ENCODE measurements around the gene CD59. TPM values are rescaled to one million over a fixed set of nuclear protein-coding genes. Genes with fewer than 3 reads are reported as not detected.

Gene CD59
- total and polyA plus RNA-seq, 2 of the 4 experiments (the other 2 are of a cell fraction) = 765 to 1,140 TPM

DNA sequence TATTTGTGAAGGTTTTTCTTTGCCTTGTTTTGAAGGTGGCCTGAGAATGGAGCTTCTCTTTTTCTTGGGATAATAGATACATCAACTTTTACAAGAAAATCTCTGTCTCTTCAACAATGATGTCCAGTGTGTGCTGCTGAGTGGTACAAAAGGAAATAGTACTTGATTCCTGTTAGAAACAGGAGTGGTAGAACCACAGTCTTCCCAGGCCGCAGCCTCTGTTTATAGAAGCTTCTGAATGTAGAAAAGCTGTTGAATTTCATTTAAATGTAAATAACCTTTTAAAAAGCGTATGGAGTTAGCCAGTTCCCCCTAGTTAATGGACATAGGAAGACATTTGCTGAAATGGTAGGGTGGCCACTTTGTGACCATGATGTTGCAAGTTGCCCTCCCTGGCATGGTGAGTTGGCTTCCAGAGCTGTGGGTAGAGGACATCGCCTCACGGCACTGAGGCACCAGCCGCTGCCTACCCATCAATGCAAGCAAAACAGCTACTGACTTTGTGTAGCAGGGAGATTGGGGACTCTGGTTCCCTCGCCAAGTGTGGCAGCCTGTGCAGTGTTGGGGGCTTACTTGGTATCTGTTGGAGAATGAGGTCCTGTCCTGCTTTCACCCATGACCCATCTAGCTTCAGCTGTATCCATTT lies 67.1 kb downstream of the CD59 start:
- H4K8ac ChIP-seq (ENCODE audit: low read depth in 2 of 2, low read length in 2 of 2) = no peak overlapping the region; a peak in 1 of 4 replicates
- ChIA-PET POLR2A (ENCODE audit: unreplicated experiment) (no interaction called here), CTCF (interaction anchor here (1.0 kb wide), 1 partner anchor 16 kb away, joined by 3 read pairs; no protein-coding TSS in a partner anchor)
- no peaks in the 10 kb centered on the region for H3K36me3 ChIP-seq (ENCODE audit: control insufficient read depth, insufficient read depth, low read length)
- H3K4ac ChIP-seq (ENCODE audit: low read depth, low read length) = peak overlapping the region; percentile 58
- H4K91ac ChIP-seq (ENCODE audit: insufficient read depth, low read depth, low read length) = peak overlapping the region; percentile 58; the same call in 1 of the 2 replicates
- H3K9ac ChIP-seq (ENCODE audit: low read depth, low read length) = no peak overlapping the region
- H3K27ac ChIP-seq (ENCODE audit: insufficient read depth, low read length) = no peak overlapping the region
- H3K79me1 ChIP-seq (ENCODE audit: low read depth in 1 of 2, low read length in 2 of 2) = peaks cover 0 to 6% of the 10 kb centered on the region in 2 experiments; a peak in 1 of 4 replicates
- H2BK5ac ChIP-seq (ENCODE audit: low read depth, low read length, poor library complexity, severe bottlenecking) = peak overlapping the region; percentile 10
- 100% methylated on average over 1 of the region's 6 CpGs; no CpG with 5 or more reads in 1 of the 2 experiments for WGBS, 2 experiments (ENCODE audit: extremely low coverage in 2 of 2, insufficient read length in 1 of 2)
- H3K56ac ChIP-seq (ENCODE audit: extremely low read depth, insufficient read depth, low read length) = no peak overlapping the region
- ATAC-seq (ENCODE audit: low read depth) (no peak), DNase-seq (no peak)
- no peak overlapping the region for H3K18ac ChIP-seq (ENCODE audit: low read depth, low read length)
- no peaks in the 10 kb centered on the region; the same call in 1 of the 2 replicates for H4K20me1 ChIP-seq (ENCODE audit: insufficient read depth, low read length)
- in situ Hi-C loops (cut with MboI; ENCODE audit: low sequenced_read_pairs) (no loop called here), dilution Hi-C loops (cut with HindIII; ENCODE audit: low sequenced_read_pairs, unreplicated experiment) (no loop called here), intact Hi-C loops (cut with micrococcal nuclease) (no loop called here)
- H3K4me3 ChIP-seq (ENCODE audit: insufficient read depth, low read depth, low read length) = no peak overlapping the region
- H2BK120ac ChIP-seq (ENCODE audit: low read depth, low read length) = peak overlapping the region; percentile 39
- H2AK5ac ChIP-seq (ENCODE audit: low read depth, low read length) = peak overlapping the region; percentile 69; the same call in 1 of the 2 replicates
- H3K9me3 ChIP-seq (ENCODE audit: control insufficient read depth, insufficient read depth, low read length) = no peaks in the 10 kb centered on the region
- no peak overlapping the region for H2AFZ ChIP-seq (replicated peaks; ENCODE audit: low read length, poor library complexity)
- H3K9me1 ChIP-seq (ENCODE audit: insufficient read depth, low read length) = peaks cover 15% of the 10 kb centered on the region
- no peak overlapping the region for H4K5ac ChIP-seq (ENCODE audit: low read depth, low read length)
- H3K27me3 ChIP-seq (ENCODE audit: control insufficient read depth, insufficient read depth, low read length) = no peaks in the 10 kb centered on the region
- H2BK20ac ChIP-seq (ENCODE audit: low read depth, low read length) = peak overlapping the region; percentile 80; the same call in 1 of the 2 replicates
- BruUV-seq (replicated peaks) = no TSS peak
- peaks cover 9% of the 10 kb centered on the region for H3K4me1 ChIP-seq (ENCODE audit: control insufficient read depth, insufficient read depth, low read length)
- peak overlapping the region; percentile 61; the same call in 2 of the 3 replicates for H2BK15ac ChIP-seq (ENCODE audit: low read depth, low read length)
- H3K4me2 ChIP-seq (ENCODE audit: low read depth, low read length) = no peak overlapping the region
- peak overlapping the region; percentile 89 for H3K14ac ChIP-seq (replicated peaks; ENCODE audit: low read depth, low read length)
- peak overlapping the region; percentile 70 for H3K23ac ChIP-seq (ENCODE audit: low read depth, low read length)
- H2AK9ac ChIP-seq (replicated peaks; ENCODE audit: low read depth, low read length, poor library complexity) = peak overlapping the region; percentile 13
- no peak for TF ChIP-seq NFE2L2 (IDR thresholded peaks at IDR 0.05; ENCODE audit: low read depth, low read length)
- TF ChIP-seq FOS (IDR thresholded peaks at IDR 0.05; ENCODE audit: low read depth, low read length) = no peak
- TF ChIP-seq MAZ (IDR thresholded peaks at IDR 0.05; ENCODE audit: borderline replicate concordance, low read depth, low read length) = no peak
- no peak for TF ChIP-seq ELK1 (IDR thresholded peaks at IDR 0.05; ENCODE audit: borderline replicate concordance, low read depth, low read length)
- no peak for TF ChIP-seq CTCF (conservative IDR thresholded peaks at IDR 0.05; ENCODE audit: low read depth, low read length)
- no peak for TF ChIP-seq MAFK (IDR thresholded peaks at IDR 0.05; ENCODE audit: low read depth, low read length)
- no peak for TF ChIP-seq RCOR1 (IDR thresholded peaks at IDR 0.05; ENCODE audit: insufficient replicate concordance, low read length)
- no peak for TF ChIP-seq POLR2A (IDR thresholded peaks at IDR 0.05; ENCODE audit: low read depth, low read length)
- no peak for TF ChIP-seq CEBPB (IDR thresholded peaks at IDR 0.05; ENCODE audit: low read depth, low read length)
- no peak for TF ChIP-seq RFX5 (IDR thresholded peaks at IDR 0.05; ENCODE audit: low read depth, low read length)
- TF ChIP-seq USF2 (IDR thresholded peaks at IDR 0.05; ENCODE audit: low read depth, low read length) = no peak
- no peak for TF ChIP-seq RAD21 (IDR thresholded peaks at IDR 0.05; ENCODE audit: low read length)
- no peak for TF ChIP-seq CHD1 (IDR thresholded peaks at IDR 0.05; ENCODE audit: low read depth, low read length)
- TF ChIP-seq SMC3 (IDR thresholded peaks at IDR 0.05; ENCODE audit: low read depth, low read length) = no peak
- TF ChIP-seq MXI1 (IDR thresholded peaks at IDR 0.05; ENCODE audit: borderline replicate concordance, low read depth, low read length) = no peak
